GM12872 (cell line): ENCODE measurements around the gene TMEM139.
A peak's percentile ranks its signal among the peaks of the same experiment; 100 is the strongest.

Experiments used
- TF ChIP-seq, protein P1 (sequence below): IDR thresholded peaks from 3 replicates; pipeline ENCODE4 v1.5.1; 2011; ENCODE audit warnings: low read depth, mild to moderate bottlenecking, low read length, moderate library complexity; ENCODE audit not compliant: insufficient read depth

TMEM139 gene

DNA sequence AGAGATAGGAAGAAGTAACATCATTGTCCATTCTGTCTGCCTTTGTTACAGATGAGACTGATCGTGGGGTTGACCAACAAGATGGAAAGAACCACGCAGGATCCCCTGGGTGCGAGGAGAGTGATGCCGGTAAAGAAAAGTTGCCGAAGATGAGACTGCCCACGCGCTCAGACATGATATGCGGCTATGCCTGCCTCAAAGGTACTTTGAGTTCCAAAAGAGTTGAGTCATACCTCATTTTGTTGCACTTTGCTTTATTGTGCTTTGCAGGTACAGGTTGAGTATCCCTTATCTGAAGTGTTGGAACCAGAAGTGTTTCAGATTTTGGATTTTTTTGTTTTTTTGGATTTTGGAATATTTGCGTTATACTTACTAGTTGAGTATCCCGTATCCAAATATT lies 19.0 kb downstream of the TMEM139 start:
- TF ChIP-seq, protein P1, sequence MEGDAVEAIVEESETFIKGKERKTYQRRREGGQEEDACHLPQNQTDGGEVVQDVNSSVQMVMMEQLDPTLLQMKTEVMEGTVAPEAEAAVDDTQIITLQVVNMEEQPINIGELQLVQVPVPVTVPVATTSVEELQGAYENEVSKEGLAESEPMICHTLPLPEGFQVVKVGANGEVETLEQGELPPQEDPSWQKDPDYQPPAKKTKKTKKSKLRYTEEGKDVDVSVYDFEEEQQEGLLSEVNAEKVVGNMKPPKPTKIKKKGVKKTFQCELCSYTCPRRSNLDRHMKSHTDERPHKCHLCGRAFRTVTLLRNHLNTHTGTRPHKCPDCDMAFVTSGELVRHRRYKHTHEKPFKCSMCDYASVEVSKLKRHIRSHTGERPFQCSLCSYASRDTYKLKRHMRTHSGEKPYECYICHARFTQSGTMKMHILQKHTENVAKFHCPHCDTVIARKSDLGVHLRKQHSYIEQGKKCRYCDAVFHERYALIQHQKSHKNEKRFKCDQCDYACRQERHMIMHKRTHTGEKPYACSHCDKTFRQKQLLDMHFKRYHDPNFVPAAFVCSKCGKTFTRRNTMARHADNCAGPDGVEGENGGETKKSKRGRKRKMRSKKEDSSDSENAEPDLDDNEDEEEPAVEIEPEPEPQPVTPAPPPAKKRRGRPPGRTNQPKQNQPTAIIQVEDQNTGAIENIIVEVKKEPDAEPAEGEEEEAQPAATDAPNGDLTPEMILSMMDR, result no peak

DNA sequence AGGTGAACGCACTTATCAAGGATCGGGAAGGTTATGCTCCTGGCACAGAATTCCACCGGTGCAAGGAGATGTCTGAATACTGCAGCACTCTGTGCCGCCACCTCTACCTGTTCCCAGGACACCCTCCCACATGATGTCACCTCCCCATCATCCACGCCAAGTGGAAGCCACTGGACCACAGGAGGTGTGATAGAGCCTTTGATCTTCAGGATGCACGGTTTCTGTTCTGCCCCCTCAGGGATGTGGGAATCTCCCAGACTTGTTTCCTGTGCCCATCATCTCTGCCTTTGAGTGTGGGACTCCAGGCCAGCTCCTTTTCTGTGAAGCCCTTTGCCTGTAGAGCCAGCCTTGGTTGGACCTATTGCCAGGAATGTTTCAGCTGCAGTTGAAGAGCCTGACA lies 20.2 kb downstream of the TMEM139 start:
- TF ChIP-seq, protein P1, result no peak

DNA sequence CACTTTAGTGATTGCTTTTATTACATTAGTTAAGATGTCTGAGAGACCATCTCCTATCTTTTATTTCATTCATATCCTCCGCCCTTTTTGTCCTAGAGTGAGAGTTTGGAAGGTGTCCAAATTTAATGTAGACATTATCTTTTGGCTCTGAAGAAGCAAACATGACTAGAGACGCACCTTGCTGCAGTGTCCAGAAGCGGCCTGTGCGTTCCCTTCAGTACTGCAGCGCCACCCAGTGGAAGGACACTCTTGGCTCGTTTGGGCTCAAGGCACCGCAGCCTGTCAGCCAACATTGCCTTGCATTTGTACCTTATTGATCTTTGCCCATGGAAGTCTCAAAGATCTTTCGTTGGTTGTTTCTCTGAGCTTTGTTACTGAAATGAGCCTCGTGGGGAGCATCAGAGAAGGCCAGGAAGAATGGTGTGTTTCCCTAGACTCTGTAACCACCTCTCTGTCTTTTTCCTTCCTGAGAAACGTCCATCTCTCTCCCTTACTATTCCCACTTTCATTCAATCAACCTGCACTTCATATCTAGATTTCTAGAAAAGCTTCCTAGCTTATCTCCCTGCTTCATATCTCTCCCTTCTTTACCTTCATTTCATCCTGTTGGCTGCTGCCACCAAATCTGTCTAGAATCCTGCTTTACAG lies 20.8 kb downstream of the TMEM139 start:
- TF ChIP-seq, protein P1, result peak; percentile 78

DNA sequence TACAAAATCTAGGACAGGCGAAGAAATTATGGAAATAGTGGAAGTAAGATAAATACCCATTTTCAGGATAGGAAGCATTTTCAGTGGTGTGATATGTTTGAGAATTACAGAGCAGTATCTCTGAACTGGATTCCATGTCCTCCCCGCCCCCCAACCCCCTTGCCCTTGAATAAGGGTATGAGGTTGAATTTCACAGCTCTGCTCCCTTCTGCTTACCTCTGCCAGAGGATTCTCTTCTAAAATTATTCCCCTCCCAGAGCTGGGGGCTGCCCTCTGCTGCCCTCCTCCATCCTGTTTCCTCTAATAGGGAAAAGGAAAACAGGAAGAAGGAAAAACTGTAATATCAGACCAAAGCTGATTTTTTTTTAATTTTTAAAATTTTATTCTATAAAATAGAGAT lies 23.9 kb downstream of the TMEM139 start:
- TF ChIP-seq, protein P1, result no peak

DNA sequence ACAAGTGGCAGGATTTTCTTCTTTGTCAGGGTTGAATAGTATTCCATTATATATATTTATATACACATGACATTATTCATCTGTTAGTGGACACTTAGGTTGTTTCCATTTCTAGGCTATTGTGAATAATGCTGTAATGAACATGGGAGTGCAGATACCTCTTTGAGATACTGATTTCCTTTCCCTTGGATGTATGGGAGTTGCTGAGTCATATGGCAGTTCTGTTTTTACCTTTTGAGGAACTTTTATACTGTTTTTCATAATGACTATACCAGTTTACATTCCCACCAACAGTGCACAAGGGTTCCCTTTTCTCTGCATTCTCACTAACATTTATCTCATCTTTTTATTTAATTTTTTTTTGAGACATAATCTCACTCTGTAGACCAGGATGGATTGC lies 29.4 kb downstream of the TMEM139 start:
- TF ChIP-seq, protein P1, result no peak

DNA sequence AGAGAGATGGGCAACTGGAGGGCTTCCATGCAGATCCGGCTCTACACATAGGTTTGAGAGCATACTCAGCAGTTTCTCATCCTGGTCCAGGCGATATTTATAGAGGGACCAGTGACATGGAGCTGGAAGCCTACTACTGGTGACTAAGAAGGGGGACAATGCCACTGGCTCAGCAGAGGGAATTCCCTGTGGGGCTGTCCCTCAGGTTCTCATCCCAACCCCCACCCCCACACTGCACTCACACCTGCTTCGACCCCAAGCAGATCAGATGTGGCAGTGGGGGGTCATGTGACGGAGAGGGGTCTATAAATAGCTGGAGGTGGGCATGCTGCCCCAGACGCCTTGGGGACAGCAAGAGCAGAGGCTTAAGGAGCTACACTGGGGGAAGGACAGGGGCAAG lies 31.0 kb downstream of the TMEM139 start, which contains the start of gene CLCN1:
Gene CLCN1 (plus strand): TSS at position 336 of the 400 bp plus-strand sequence. CDS start 102 bp downstream, outside the sequence.
- TF ChIP-seq, protein P1, result no peak

DNA sequence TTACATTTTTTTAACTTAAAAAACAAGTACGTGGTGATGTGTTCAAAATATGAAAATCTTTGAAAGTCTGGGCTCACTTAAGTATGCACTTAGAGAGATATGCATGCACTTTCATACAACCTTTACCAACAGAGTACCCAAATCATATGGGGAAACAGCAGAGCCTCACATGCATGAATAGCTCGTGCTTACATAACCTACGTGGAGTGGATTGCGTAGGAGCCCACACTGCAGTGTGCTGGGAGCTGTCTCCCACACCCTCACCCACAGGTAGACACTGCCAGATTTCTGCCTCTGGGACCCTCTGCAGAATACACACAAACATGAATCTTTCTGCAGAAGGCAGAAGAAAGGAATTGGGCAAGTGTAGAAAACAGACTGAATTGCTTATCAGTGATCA lies 31.7 kb downstream of the TMEM139 start:
- TF ChIP-seq, protein P1, result no peak
